GM23248 (cell line): Measurements from ENCODE around the gene NXPH4. TPM values are rescaled to one million over a fixed set of nuclear protein-coding genes. Genes with fewer than 3 reads are reported as not detected.

Source experiments
- DNase-seq: peaks from one replicate; pipeline ENCODE4 v3.0.0-alpha.2; 2015
- H2AFZ ChIP-seq: fragments of 200-600 bp; sonication (generic); 2 replicates; pipeline ENCODE4 v1.6.1; 2016; ENCODE audit warnings: antibody characterized with exemption
- H3F3A ChIP-seq: fragments of 200-600 bp; sonication (generic); 2 replicates; pipeline ENCODE4 v1.6.1; 2016; ENCODE audit warnings: mild to moderate bottlenecking, antibody characterized with exemption, mixed run types; ENCODE audit not compliant: insufficient read depth
- H3K27ac ChIP-seq: fragments of 200-600 bp; sonication (generic); 2 replicates; pipeline ENCODE4 v1.5.1; 2016; ENCODE audit warnings: mild to moderate bottlenecking
- H3K27me3 ChIP-seq: fragments of 200-600 bp; sonication (generic); replicated peaks from 2 replicates; pipeline ENCODE4 v1.6.1; 2016; ENCODE audit warnings: mild to moderate bottlenecking; ENCODE audit not compliant: insufficient read depth
- H3K36me3 ChIP-seq: fragments of 200-600 bp; sonication (generic); 2 replicates; pipeline ENCODE4 v1.6.1; 2016; ENCODE audit warnings: low read depth, mild to moderate bottlenecking
- H3K4me1 ChIP-seq: fragments of 200-600 bp; sonication (generic); 2 replicates; pipeline ENCODE4 v1.6.1; 2016; ENCODE audit warnings: mild to moderate bottlenecking; ENCODE audit not compliant: insufficient read depth
- H3K4me2 ChIP-seq: fragments of 200-600 bp; sonication (generic); one replicate; pipeline ENCODE4 v1.6.1; 2016; ENCODE audit warnings: mild to moderate bottlenecking; ENCODE audit not compliant: unreplicated experiment
- H3K4me3 ChIP-seq: fragments of 200-600 bp; sonication (generic); 2 replicates; pipeline ENCODE4 v1.5.1; 2016; ENCODE audit warnings: mild to moderate bottlenecking
- H3K79me2 ChIP-seq: fragments of 200-600 bp; sonication (generic); 2 replicates; pipeline ENCODE4 v1.6.1; 2016; ENCODE audit warnings: mild to moderate bottlenecking; ENCODE audit not compliant: insufficient read depth
- H3K9ac ChIP-seq: fragments of 200-600 bp; sonication (generic); 2 replicates; pipeline ENCODE4 v1.6.1; 2016; ENCODE audit warnings: mild to moderate bottlenecking
- H3K9me2 ChIP-seq: fragments of 200-600 bp; sonication (generic); 2 replicates; pipeline ENCODE4 v1.6.1; 2016; ENCODE audit warnings: mixed run types, mild to moderate bottlenecking, moderate library complexity; ENCODE audit not compliant: insufficient read depth
- H3K9me3 ChIP-seq: fragments of 200-600 bp; sonication (generic); one replicate; pipeline ENCODE4 v1.6.1; 2017; ENCODE audit warnings: low read depth
- H4K20me1 ChIP-seq: fragments of 200-600 bp; sonication (generic); 2 replicates; pipeline ENCODE4 v1.6.0; 2016; ENCODE audit not compliant: insufficient read depth
- EZH2 ChIP-seq: fragments of 200-600 bp; sonication (generic); IDR thresholded peaks from 2 replicates; pipeline ENCODE4 v1.6.1; 2018; ENCODE audit warnings: antibody characterized with exemption, mild to moderate bottlenecking; ENCODE audit not compliant: insufficient read depth, poor library complexity, severe bottlenecking
- EZH2phosphoT487 ChIP-seq: fragments of 200-600 bp; sonication (generic); IDR thresholded peaks from 2 replicates; pipeline ENCODE4 v1.6.1; 2018; ENCODE audit warnings: antibody characterized with exemption, moderate library complexity, mild to moderate bottlenecking, low read depth; ENCODE audit not compliant: insufficient read depth
- WGBS, 2 experiments: methylation state at CpG; one replicate each; pipeline ENCODE4 v1.1.6; 2015 to 2017; ENCODE audit warnings: low lambda C conversion rate in 2 of 2, low coverage in 1 of 2; ENCODE audit errors: missing lambda C conversion rate in 2 of 2; 5-methylcytosine and 5-hydroxymethylcytosine counted together
- in situ Hi-C: fragments of 300-500 bp; cut with MboI; formaldehyde crosslinking; loops from 2 replicates; pipeline ENCODE4 v1.15.0; 2020
- polyA plus RNA-seq: library from polyadenylated mRNA; unstranded; fragments of >200 nt; fragmentation: Nextera tagmentation; extraction: Ambion mirVana; gene quantifications from 2 replicates; pipeline ENCODE4 v1.2.1, GENCODE V29; 2016
- total RNA-seq: library from RNA; depleted of rRNA; stranded (reverse); fragments of >200 nt; shearing (Covaris generic); gene quantifications from 2 replicates; pipeline ENCODE4 v1.2.3, GENCODE V29; 2014

The NXPH4 gene
- total and polyA plus RNA-seq, 2 experiments from 2014 or later = 5.4 to 5.7 TPM

DNA sequence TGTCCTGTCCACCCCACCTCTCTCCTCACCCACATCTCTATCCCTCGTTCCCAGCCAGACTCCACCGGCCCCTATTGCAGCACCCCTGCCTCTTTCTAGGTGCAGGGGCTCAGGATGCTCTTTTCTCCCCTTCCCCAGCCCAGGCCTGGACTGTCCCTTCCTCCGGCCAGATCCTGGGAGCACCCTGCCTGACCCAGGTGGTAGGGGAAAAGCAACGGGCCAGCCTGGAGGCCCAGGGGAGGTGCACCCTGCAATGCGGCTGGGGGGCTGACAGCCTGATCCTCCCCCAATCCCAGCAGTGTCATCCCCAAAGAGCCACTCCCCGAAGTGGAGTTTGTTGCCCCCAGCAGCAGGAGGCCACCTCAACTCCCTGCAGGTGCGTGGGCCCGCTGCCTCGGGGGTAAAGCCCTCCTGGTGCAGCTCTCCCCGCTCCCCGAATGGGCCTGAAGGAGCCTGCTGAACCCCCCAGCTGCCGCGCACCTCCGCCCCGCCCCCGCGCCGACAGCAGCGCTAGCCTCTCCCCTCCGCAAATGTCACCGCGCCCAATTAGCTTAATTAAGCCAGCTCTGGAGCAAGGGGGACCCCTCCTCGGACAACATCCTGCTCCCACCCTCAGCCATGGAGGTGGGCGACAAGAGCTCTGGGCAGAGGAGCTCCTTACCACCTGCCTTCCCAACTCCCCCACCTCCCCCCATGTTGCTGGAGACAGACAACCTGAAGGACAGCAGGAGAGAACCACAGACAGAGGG, 4.7 kb downstream of the NXPH4 start:
- in situ Hi-C loops = no loop called here
- Histone ChIP-seq H3K79me2 (no peaks in the 10 kb centered on the region), H3K4me3 (no peak overlapping the region), H3K9me2 (no peaks in the 10 kb centered on the region), H3K9me3 (no peaks in the 10 kb centered on the region), H3K36me3 (no peaks in the 10 kb centered on the region), H4K20me1 (no peaks in the 10 kb centered on the region), H3K9ac (no peak overlapping the region), H3K4me1 (peaks cover 5% of the 10 kb centered on the region; the same call in 1 of the 2 replicates), H3K4me2 (no peak overlapping the region), H3F3A (peaks cover 7% of the 10 kb centered on the region; the same call in 1 of the 2 replicates), H3K27ac (no peak overlapping the region), H3K27me3 (peaks cover 17% of the 10 kb centered on the region), H2AFZ (no peak overlapping the region)
- WGBS, 2 experiments = 31 to 35% methylated on average over 16 to 24 of the region's 24 CpGs
- TF ChIP-seq EZH2phosphoT487 (no peak), EZH2 (no peak)
- no peak for DNase-seq

DNA sequence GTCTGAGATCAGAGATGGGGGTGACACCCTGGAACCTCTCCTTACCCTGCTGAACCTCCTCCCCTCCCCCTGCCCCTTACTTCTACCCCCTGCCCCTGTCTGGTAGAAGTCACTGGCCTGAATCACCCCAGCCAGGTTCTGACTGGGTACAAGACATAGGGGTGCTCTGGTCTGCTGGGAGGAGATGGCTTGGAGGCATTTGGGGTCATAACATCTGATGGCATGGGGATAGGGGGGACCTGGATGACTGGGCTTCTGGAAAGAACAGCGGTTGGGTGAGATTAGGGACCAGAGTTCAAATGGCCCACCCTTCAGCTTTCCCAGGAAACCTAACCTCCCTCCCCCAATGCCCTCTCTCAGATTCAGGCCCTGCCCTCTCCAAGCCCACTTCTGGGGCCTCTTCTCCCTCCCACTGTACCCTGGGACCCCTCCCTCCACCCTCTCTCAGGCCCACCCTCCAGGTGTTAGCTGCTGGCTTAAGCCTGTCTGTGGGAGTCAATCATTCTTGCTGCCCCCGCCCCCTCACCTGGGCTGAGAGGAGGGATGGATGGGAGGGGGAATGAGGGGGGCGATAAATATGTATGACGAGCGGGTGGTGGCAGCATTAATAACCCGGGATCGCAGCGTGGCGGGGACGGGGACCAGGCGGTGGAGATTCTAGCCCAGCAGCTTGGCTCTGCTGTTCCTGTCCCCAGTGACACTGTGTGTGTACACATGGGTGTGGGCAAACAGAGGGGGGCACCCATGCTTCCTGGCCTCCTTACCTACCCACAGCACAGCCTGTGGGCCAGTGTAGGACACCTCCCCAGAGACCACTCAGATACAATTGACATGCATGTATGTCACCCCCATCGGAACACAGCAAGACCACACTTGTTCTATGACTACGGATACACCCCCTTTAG, 5.9 kb downstream of the NXPH4 start:
- DNase-seq = no peak
- no peak for TF ChIP-seq EZH2
- H3K4me3 ChIP-seq = no peak overlapping the region
- H3K9me2 ChIP-seq = no peaks in the 10 kb centered on the region
- in situ Hi-C loops = no loop called here
- H3K4me1 ChIP-seq = peaks cover 5% of the 10 kb centered on the region; the same call in 1 of the 2 replicates
- H4K20me1 ChIP-seq = no peaks in the 10 kb centered on the region
- no peak overlapping the region for H2AFZ ChIP-seq
- no peaks in the 10 kb centered on the region for H3K79me2 ChIP-seq
- WGBS, 2 experiments = 75 to 88% methylated on average over 7 to 13 of the region's 13 CpGs
- no peaks in the 10 kb centered on the region for H3K9me3 ChIP-seq
- H3K4me2 ChIP-seq = no peak overlapping the region
- peaks cover 17% of the 10 kb centered on the region for H3K27me3 ChIP-seq
- no peaks in the 10 kb centered on the region for H3K36me3 ChIP-seq
- no peak overlapping the region for H3K27ac ChIP-seq
- H3F3A ChIP-seq = peaks cover 7% of the 10 kb centered on the region; the same call in 1 of the 2 replicates
- no peak overlapping the region for H3K9ac ChIP-seq

DNA sequence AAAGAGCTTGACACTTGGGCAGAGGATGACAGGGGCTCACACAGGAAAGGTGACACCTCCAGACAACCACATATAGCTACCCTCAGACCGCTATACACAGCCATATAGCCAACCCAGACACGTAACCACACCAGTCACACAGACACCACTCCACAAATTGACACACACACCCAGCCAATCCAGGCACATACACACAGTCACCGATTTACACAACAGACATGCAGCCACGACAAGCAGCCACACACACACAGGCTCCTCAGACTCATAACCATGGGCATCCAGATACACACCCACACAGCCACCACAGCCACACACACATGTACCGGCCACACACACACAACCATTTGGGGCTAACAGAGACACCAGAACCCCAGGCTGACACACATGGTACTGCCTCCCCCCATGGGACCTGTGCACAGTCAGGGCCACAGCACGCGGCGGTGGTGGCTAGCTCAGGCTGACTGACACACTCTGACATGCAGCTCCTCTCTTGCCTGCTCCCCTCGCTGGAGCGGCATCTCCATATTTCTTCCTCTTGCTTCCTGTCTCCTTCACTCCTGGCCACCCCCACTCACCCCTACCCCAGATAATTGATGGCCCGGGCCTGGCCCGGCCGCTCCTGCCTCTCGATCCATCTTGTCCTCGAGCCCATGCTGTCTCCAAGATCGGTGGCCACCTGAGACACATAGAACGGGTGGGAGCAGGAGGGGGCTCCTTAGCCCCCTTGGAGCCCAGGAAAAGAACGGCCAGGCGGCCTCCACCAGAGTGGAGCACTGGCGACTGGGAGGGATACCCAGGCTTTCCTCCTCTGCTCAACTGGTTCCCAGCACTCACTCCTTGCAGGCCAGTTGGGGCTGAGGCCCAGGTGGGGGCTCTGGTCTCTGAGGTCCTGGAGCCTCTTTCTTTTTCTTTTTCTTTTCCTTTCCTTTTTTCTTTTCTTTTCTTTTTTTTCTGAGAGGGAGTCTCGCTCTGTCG, 6.9 kb downstream of the NXPH4 start:
- Histone ChIP-seq H2AFZ (no peak overlapping the region), H3K4me1 (peaks cover 6% of the 10 kb centered on the region), H3K36me3 (no peaks in the 10 kb centered on the region), H3K4me2 (no peak overlapping the region), H3K9me2 (no peaks in the 10 kb centered on the region), H3F3A (peaks cover 5% of the 10 kb centered on the region; the same call in 1 of the 2 replicates), H4K20me1 (no peaks in the 10 kb centered on the region), H3K27me3 (peaks cover 17% of the 10 kb centered on the region), H3K79me2 (peaks cover 6% of the 10 kb centered on the region; the same call in 1 of the 2 replicates), H3K9me3 (no peaks in the 10 kb centered on the region), H3K27ac (no peak overlapping the region), H3K9ac (no peak overlapping the region), H3K4me3 (no peak overlapping the region)
- TF ChIP-seq EZH2 (no peak), EZH2phosphoT487 (no peak)
- in situ Hi-C loops = no loop called here
- 89 to 92% methylated on average over 21 to 22 of the region's 22 CpGs for WGBS, 2 experiments
- no peak for DNase-seq
